ENCODE measurements around the gene RAPGEF6.

RAPGEF6 gene

GRCh38 chr5:131389096-131389868 lies 245.7 kb downstream of the RAPGEF6 start:
- in situ Hi-C loops (cut with MboI; ENCODE audit: low pct_unique_long_range_greater_than_20kb, low sequenced_read_pairs, unreplicated experiment), result loop anchor here (10.0 kb wide), 2 partner anchors 104 to 224 kb away; partner anchors contain the start of gene HINT1
- no peak for TF ChIP-seq CTCF (IDR thresholded peaks at IDR 0.05; ENCODE audit: extremely low read depth, insufficient read depth, missing control alignments)
- peak; percentile 17 for DNase-seq (ENCODE audit: low spot score)

GRCh38 chr5:131387255-131387654 lies 247.8 kb downstream of the RAPGEF6 start:
- TF ChIP-seq CTCF (IDR thresholded peaks at IDR 0.05; ENCODE audit: extremely low read depth, insufficient read depth, missing control alignments), result no peak
- no peak for DNase-seq (ENCODE audit: low spot score)
- in situ Hi-C loops (cut with MboI; ENCODE audit: low pct_unique_long_range_greater_than_20kb, low sequenced_read_pairs, unreplicated experiment), result loop anchor here (10.0 kb wide), 2 partner anchors 102 to 222 kb away; partner anchors contain the start of gene HINT1

GRCh38 chr5:131386779-131387178 lies 248.2 kb downstream of the RAPGEF6 start:
- no peak for TF ChIP-seq CTCF (IDR thresholded peaks at IDR 0.05; ENCODE audit: extremely low read depth, insufficient read depth, missing control alignments)
- in situ Hi-C loops (cut with MboI; ENCODE audit: low pct_unique_long_range_greater_than_20kb, low sequenced_read_pairs, unreplicated experiment), result loop anchor here (10.0 kb wide), 2 partner anchors 102 to 222 kb away; partner anchors contain the start of gene HINT1
- DNase-seq (ENCODE audit: low spot score), result no peak

- no peak for TF ChIP-seq CTCF (IDR thresholded peaks at IDR 0.05; ENCODE audit: extremely low read depth, insufficient read depth, missing control alignments)
- in situ Hi-C loops (cut with MboI; ENCODE audit: low pct_unique_long_range_greater_than_20kb, low sequenced_read_pairs, unreplicated experiment), result loop anchor here (10.0 kb wide), 2 partner anchors 101 to 221 kb away; partner anchors contain the start of gene HINT1
- DNase-seq (ENCODE audit: low spot score), result no peak
Observed at GRCh38 chr5:131386124-131386523, 248.9 kb downstream of the RAPGEF6 start.

- in situ Hi-C loops (cut with MboI; ENCODE audit: low pct_unique_long_range_greater_than_20kb, low sequenced_read_pairs, unreplicated experiment), result loop anchor here (10.0 kb wide), 2 partner anchors 100 to 220 kb away; partner anchors contain the start of gene HINT1
- DNase-seq (ENCODE audit: low spot score), result no peak
- TF ChIP-seq CTCF (IDR thresholded peaks at IDR 0.05; ENCODE audit: extremely low read depth, insufficient read depth, missing control alignments), result no peak
Observed at GRCh38 chr5:131384616-131385214, 250.3 kb downstream of the RAPGEF6 start.

- DNase-seq (ENCODE audit: low spot score), result no peak
- TF ChIP-seq CTCF (IDR thresholded peaks at IDR 0.05; ENCODE audit: extremely low read depth, insufficient read depth, missing control alignments), result no peak
- in situ Hi-C loops (cut with MboI; ENCODE audit: low pct_unique_long_range_greater_than_20kb, low sequenced_read_pairs, unreplicated experiment), result loop anchor here (10.0 kb wide), 2 partner anchors 99 to 219 kb away; partner anchors contain the start of gene HINT1
Observed at GRCh38 chr5:131384173-131384572, 250.9 kb downstream of the RAPGEF6 start.

Data from GM13977 (cell line).